Tibial artery (tissue), 4 donors: Measurements from ENCODE around the gene PDGFA.

Experiments
- DNase-seq, 2 donors: peaks; one replicate each; pipeline ENCODE4 v3.0.0-alpha.2; 2019
- H3K27ac ChIP-seq, 2 donors: fragments of 200-600 bp; sonication (generic) in 1 of 2; 1 replicate in 1 of 2; 2 replicates in 1 of 2; pipeline ENCODE4 v1.5.1; 2018 to 2019; ENCODE audit warnings: mild to moderate bottlenecking in 1 of 2
- H3K27me3 ChIP-seq, 2 donors: fragments of 200-600 bp; sonication (generic) in 1 of 2; one replicate each; pipeline versions ENCODE4 v1.5.1 to v1.6.0; 2016 to 2019
- H3K36me3 ChIP-seq, 3 donors: fragments of 200-600 bp; sonication (generic) in 2 of 3; one replicate each; pipeline ENCODE4 v1.5.1; 2016 to 2019; ENCODE audit warnings: mild to moderate bottlenecking in 2 of 3
- H3K4me1 ChIP-seq, 4 donors: fragments of 200-600 bp; sonication (generic) in 2 of 4; 1 replicate in 3 of 4; 2 replicates in 1 of 4; pipeline ENCODE4 v1.5.1; 2016 to 2019
- H3K4me3 ChIP-seq, 2 donors: fragments of 200-600 bp; sonication (generic) in 1 of 2; 1 replicate in 1 of 2; 2 replicates in 1 of 2; pipeline ENCODE4 v1.5.1; 2018 to 2019; ENCODE audit warnings: mild to moderate bottlenecking in 2 of 2
- H3K9me3 ChIP-seq, 3 donors: fragments of 200-600 bp; sonication (generic) in 1 of 3; one replicate each; pipeline ENCODE4 v1.5.1; 2016 to 2019
- CTCF ChIP-seq, 2 experiments: fragments of 200-600 bp in 1 of 2; fragments of 450-650 bp in 1 of 2; IDR thresholded peaks; one replicate each; pipeline ENCODE4 v1.5.1; 2017 to 2019; ENCODE audit warnings: antibody characterized with exemption in 2 of 2, mild to moderate bottlenecking in 1 of 2, moderate library complexity in 1 of 2
- intact Hi-C: fragments of 100-400 bp; cut with DNase I; formaldehyde crosslinking; loops from one replicate; pipeline ENCODE4 v1.15.0; 2023; ENCODE audit warnings: low total_unique reads

Gene PDGFA

DNA sequence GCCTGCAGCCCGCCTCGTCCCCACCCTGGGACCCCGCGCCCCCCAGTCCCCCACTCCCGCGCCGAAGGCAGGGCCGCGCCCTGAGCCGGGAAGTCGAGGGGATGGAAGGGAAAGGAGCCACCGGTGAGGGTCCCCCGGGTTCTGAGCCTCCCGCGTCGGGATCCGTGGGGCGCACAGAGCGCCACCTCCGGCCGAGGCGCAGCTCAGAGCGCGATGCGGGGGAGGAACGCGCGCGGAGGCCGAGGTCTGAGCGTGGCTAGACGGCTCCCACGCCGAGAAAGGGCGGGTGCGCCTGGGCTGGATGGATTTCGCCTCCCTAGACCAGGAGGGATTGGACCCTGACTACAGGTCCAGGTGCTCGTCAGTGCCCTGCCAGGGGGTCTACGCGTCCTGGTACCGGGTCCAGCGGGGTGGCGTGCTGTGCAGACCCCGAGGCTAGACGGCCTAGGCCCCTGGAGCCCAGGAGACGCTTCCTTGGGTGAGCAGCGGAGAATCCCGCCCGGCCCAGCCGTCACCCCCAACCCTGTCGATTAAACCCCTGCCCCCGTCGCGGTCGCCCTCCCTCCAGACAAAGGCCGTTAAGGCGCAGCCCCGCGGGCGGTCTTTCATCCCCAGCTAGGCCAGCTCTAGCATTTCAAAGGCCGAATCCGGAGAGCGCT is 986 bp upstream of the PDGFA start:
- DNase-seq, result no peak
- Histone ChIP-seq H3K27me3 (no peaks in the 10 kb centered on the region), H3K9me3 (peaks cover 0 to 7% (median 5%) of the 10 kb centered on the region in 3 donors), H3K27ac (peak overlapping the region; percentile 90 to 99), H3K4me1 (peaks cover 0 to 53% (median 40%) of the 10 kb centered on the region in 4 donors), H3K4me3 (peak overlapping the region; percentile 89 to 96), H3K36me3 (no peaks in the 10 kb centered on the region)
- no peak for TF ChIP-seq CTCF (IDR thresholded peaks at IDR 0.05)
- intact Hi-C loops, result no loop called here

GRCh38 chr7:518630-519483 is 789 bp downstream of the PDGFA start:
- DNase-seq, result peak; percentile 80 to 93
- H3K27ac ChIP-seq, result peak overlapping the region; percentile 96 to 99
- H3K4me3 ChIP-seq, result peak overlapping the region; percentile 89 to 96
- intact Hi-C loops, result loop anchor here (5.0 to 10.0 kb wide), 4 partner anchors 47 to 256 kb away; no protein-coding TSS in a partner anchor
- H3K27me3 ChIP-seq, result no peaks in the 10 kb centered on the region
- peaks cover 0 to 71% (median 57%) of the 10 kb centered on the region in 4 donors for H3K4me1 ChIP-seq
- no peaks in the 10 kb centered on the region for H3K36me3 ChIP-seq
- TF ChIP-seq CTCF (IDR thresholded peaks at IDR 0.05), result peak in 1 of 2 experiments; percentile 35
- H3K9me3 ChIP-seq, result no peaks in the 10 kb centered on the region

- Histone ChIP-seq H3K36me3 (peaks cover 0 to under 1% (median 0%) of the 10 kb centered on the region in 3 donors), H3K4me3 (peak overlapping the region; percentile 89 to 96), H3K9me3 (no peaks in the 10 kb centered on the region), H3K27me3 (no peaks in the 10 kb centered on the region), H3K4me1 (peaks cover 0 to 77% (median 63%) of the 10 kb centered on the region in 4 donors), H3K27ac (peak overlapping the region; percentile 96 to 99)
- no peak for TF ChIP-seq CTCF (IDR thresholded peaks at IDR 0.05)
- intact Hi-C loops, result loop anchor here (5.0 to 10.0 kb wide), 4 partner anchors 46 to 257 kb away; no protein-coding TSS in a partner anchor
- peak; percentile 82 to 92 for DNase-seq
These were observed 1.6 kb downstream of the PDGFA start for GRCh38 chr7:517774-518629.

DNA sequence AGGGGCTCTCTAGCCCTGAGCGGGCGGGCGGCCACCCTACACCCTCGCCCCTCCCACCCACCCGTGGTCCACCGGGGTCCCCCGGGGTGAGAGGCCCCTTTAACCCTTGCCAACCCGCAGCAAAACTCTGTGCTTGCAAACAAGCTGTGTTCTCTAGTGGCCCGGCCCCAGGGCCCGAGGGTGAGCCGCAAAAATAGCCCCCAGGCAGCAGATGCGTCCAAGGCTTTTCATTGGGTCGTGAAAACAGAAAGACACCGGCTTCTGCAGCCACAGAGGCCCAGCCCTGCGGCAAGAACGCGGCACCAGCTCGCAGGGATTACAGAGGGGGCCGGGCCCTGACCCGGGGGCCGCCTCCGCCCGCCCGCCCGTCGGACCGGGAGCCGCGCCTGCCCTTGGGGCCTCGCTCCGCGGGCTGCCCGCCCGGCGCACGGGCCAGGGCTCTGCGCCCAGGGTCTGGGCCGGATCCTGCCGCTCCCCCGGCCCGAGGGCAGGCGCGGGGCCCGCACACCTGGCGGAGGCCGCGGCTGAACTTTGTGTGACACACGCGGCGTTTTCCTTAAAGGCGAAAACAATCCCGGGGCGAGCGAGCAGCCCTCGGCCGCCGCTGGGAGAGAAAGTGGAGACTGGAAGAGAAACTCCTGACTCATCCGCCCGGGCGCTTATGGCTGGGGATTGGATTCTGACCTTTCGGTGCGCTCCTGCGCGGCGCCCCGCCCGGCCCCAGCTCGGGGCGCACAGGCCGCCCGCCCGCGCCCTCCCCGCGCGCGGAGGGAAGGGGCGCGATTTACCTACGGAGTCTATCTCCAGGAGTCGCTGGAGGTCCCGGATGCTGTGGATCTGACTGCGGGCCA is 2.8 kb downstream of the PDGFA start:
- Histone ChIP-seq H3K27ac (peak overlapping the region; percentile 96 to 99), H3K9me3 (no peaks in the 10 kb centered on the region), H3K4me3 (peak overlapping the region; percentile 89 to 96), H3K36me3 (peaks cover 0 to 11% (median 8%) of the 10 kb centered on the region in 3 donors), H3K27me3 (no peaks in the 10 kb centered on the region), H3K4me1 (peaks cover 0 to 77% (median 63%) of the 10 kb centered on the region in 4 donors)
- TF ChIP-seq CTCF (IDR thresholded peaks at IDR 0.05), result no peak
- DNase-seq, result peak; percentile 73 to 84
- intact Hi-C loops, result loop anchor here (5.0 to 10.0 kb wide), 4 partner anchors 45 to 258 kb away; no protein-coding TSS in a partner anchor
